IMR-90 (cell line): ENCODE results near the gene SLC25A22. TPM values are rescaled to one million over a fixed set of nuclear protein-coding genes. Genes with fewer than 3 reads are reported as not detected.
A peak's percentile ranks its signal among the peaks of the same experiment; 100 is the strongest.

Experiments
- ATAC-seq: fragments of 200-7000 bp; cut with Tn5 transposase; 2 replicates; pipeline ENCODE4 v1.9.1; 2020; ENCODE audit warnings: low read depth, mild to moderate bottlenecking, moderate library complexity
- BruUV-seq: library from RNA; stranded (reverse); fragments of 400-500 nt; replicated peaks from 2 replicates; lab custom pipeline; 2021; lab: Mats Ljungman, UMichigan
- CTCF ChIA-PET: fragments of 300-600 bp; formaldehyde crosslinking; extraction: SDS; loops from one replicate; lab custom pipeline; 2021; ENCODE audit warnings: antibody characterized with exemption; lab: Yijun Ruan, JAX
- POLR2A ChIA-PET: fragments of 300-600 bp; sonication (Branson Sonifier 250); formaldehyde crosslinking; loops from one replicate; lab custom pipeline; 2022; ENCODE audit warnings: antibody characterized with exemption; ENCODE audit not compliant: unreplicated experiment; lab: Charles Lee
- DNase-seq: peaks from one replicate; pipeline ENCODE4 v3.0.0; 2013
- H2AFZ ChIP-seq: replicated peaks from 2 replicates; pipeline ENCODE3; 2013; ENCODE audit warnings: low read length, mild to moderate bottlenecking; ENCODE audit not compliant: poor library complexity
- H2AK5ac ChIP-seq: 2 replicates; pipeline ENCODE4 v1.6.1; 2013; ENCODE audit warnings: low read depth, low read length, inconsistent platforms
- H2AK9ac ChIP-seq: replicated peaks from 2 replicates; pipeline ENCODE3; 2013; ENCODE audit warnings: mild to moderate bottlenecking, low read depth, low read length, moderate library complexity; ENCODE audit not compliant: poor library complexity
- H2BK120ac ChIP-seq: 2 replicates; pipeline ENCODE4 v1.6.1; 2013; ENCODE audit warnings: low read depth, low read length, inconsistent platforms
- H2BK15ac ChIP-seq: 3 replicates; pipeline ENCODE4 v1.6.1; 2013; ENCODE audit warnings: low read depth, low read length, inconsistent platforms
- H2BK20ac ChIP-seq: 2 replicates; pipeline ENCODE4 v1.6.1; 2013; ENCODE audit warnings: low read depth, mild to moderate bottlenecking, inconsistent platforms, low read length, moderate library complexity
- H2BK5ac ChIP-seq: 2 replicates; pipeline ENCODE4 v1.6.1; 2013; ENCODE audit warnings: mild to moderate bottlenecking, low read depth, low read length, inconsistent platforms; ENCODE audit not compliant: poor library complexity, severe bottlenecking
- H3K14ac ChIP-seq: replicated peaks from 2 replicates; pipeline ENCODE4 v1.6.1; 2013; ENCODE audit warnings: low read depth, low read length, inconsistent platforms
- H3K18ac ChIP-seq: 2 replicates; pipeline ENCODE4 v1.6.1; 2013; ENCODE audit warnings: low read depth, low read length, control low read depth
- H3K23ac ChIP-seq: 2 replicates; pipeline ENCODE4 v1.6.1; 2013; ENCODE audit warnings: low read depth, low read length, inconsistent platforms
- H3K27ac ChIP-seq: 2 replicates; pipeline ENCODE4 v1.5.1; 2013; ENCODE audit warnings: mild to moderate bottlenecking, control low read depth, low read length; ENCODE audit not compliant: insufficient read depth
- H3K27me3 ChIP-seq: 2 replicates; pipeline ENCODE4 v1.6.1; 2013; ENCODE audit warnings: low read length; ENCODE audit not compliant: control insufficient read depth, insufficient read depth
- H3K36me3 ChIP-seq: 2 replicates; pipeline ENCODE4 v1.6.1; 2013; ENCODE audit warnings: low read length, mixed read lengths; ENCODE audit not compliant: control insufficient read depth, insufficient read depth
- H3K4ac ChIP-seq: 2 replicates; pipeline ENCODE4 v1.6.1; 2013; ENCODE audit warnings: low read depth, low read length, inconsistent platforms
- H3K4me1 ChIP-seq: 2 replicates; pipeline ENCODE4 v1.6.1; 2013; ENCODE audit warnings: low read length, mixed read lengths; ENCODE audit not compliant: control insufficient read depth, insufficient read depth
- H3K4me2 ChIP-seq: 2 replicates; pipeline ENCODE4 v1.6.1; 2013; ENCODE audit warnings: low read depth, mild to moderate bottlenecking, control low read depth, low read length, moderate library complexity
- H3K4me3 ChIP-seq: 2 replicates; pipeline ENCODE4 v1.5.1; 2013; ENCODE audit warnings: low read depth, mild to moderate bottlenecking, control low read depth, low read length, moderate library complexity; ENCODE audit not compliant: insufficient read depth
- H3K56ac ChIP-seq: 2 replicates; pipeline ENCODE4 v1.6.1; 2013; ENCODE audit warnings: low read length, inconsistent platforms; ENCODE audit not compliant: insufficient read depth; ENCODE audit errors: extremely low read depth
- H3K79me1 ChIP-seq, 2 experiments: 2 replicates each; pipeline ENCODE4 v1.6.1; 2013; ENCODE audit warnings: low read length in 2 of 2, inconsistent platforms in 1 of 2, low read depth in 1 of 2
- H3K9ac ChIP-seq: 2 replicates; pipeline ENCODE4 v1.6.1; 2013; ENCODE audit warnings: low read depth, low read length, control low read depth
- H3K9me1 ChIP-seq: 2 replicates; pipeline ENCODE4 v1.6.1; 2013; ENCODE audit warnings: low read length, inconsistent platforms; ENCODE audit not compliant: insufficient read depth
- H3K9me3 ChIP-seq: 2 replicates; pipeline ENCODE4 v1.6.1; 2013; ENCODE audit warnings: low read length; ENCODE audit not compliant: control insufficient read depth, insufficient read depth
- H4K20me1 ChIP-seq: 2 replicates; pipeline ENCODE4 v1.6.1; 2013; ENCODE audit warnings: low read length, inconsistent platforms; ENCODE audit not compliant: insufficient read depth
- H4K5ac ChIP-seq: 2 replicates; pipeline ENCODE4 v1.6.1; 2013; ENCODE audit warnings: mild to moderate bottlenecking, low read depth, low read length, control low read depth
- H4K8ac ChIP-seq, 2 experiments: 2 replicates each; pipeline ENCODE4 v1.6.1; 2013; ENCODE audit warnings: low read depth in 2 of 2, low read length in 2 of 2, control low read depth in 1 of 2, inconsistent platforms in 1 of 2
- H4K91ac ChIP-seq: 2 replicates; pipeline ENCODE4 v1.6.1; 2013; ENCODE audit warnings: low read depth, low read length, inconsistent platforms; ENCODE audit not compliant: insufficient read depth
- NFE2L2 ChIP-seq: fragments of 150-350 bp; IDR thresholded peaks from 2 replicates; pipeline ENCODE4 v1.6.1; 2016; ENCODE audit warnings: low read depth, mild to moderate bottlenecking, low read length
- SMC3 ChIP-seq: fragments of 150-350 bp; IDR thresholded peaks from 2 replicates; pipeline ENCODE4 v1.6.1; 2016; ENCODE audit warnings: low read depth, mild to moderate bottlenecking, antibody characterized with exemption, low read length, moderate library complexity
- WGBS, 2 experiments: methylation state at CpG; one replicate each; pipeline versions ENCODE4 v1.1.5 to v1.1.7; 2013; ENCODE audit warnings: missing lambda C conversion rate in 2 of 2; ENCODE audit not compliant: insufficient read length in 1 of 2; ENCODE audit errors: extremely low coverage in 2 of 2; 5-methylcytosine and 5-hydroxymethylcytosine counted together
- dilution Hi-C: fragments of 300-500 bp; cut with HindIII; formaldehyde crosslinking; loops from one replicate; pipeline ENCODE4 v1.14.3; 2018; ENCODE audit warnings: low sequenced_read_pairs; ENCODE audit not compliant: unreplicated experiment
- in situ Hi-C: fragments of 300-500 bp; cut with MboI; formaldehyde crosslinking; loops from 3 replicates; pipeline ENCODE4 v1.14.3; 2019; ENCODE audit warnings: low sequenced_read_pairs, inconsistent platforms, mixed read lengths
- intact Hi-C: fragments of 100-400 bp; cut with micrococcal nuclease; formaldehyde crosslinking; loops from 2 replicates; pipeline ENCODE4 v1.10.0; 2022
- polyA plus RNA-seq, 3 experiments: library from polyadenylated mRNA; depleted of rRNA; stranded (reverse); fragments of >200 nt; gene quantifications; 2 replicates each; pipeline ENCODE4 v1.2.3, GENCODE V29; 2012; ENCODE audit warnings: low replicate concordance in 1 of 3
- total RNA-seq: library from RNA; depleted of rRNA; stranded (reverse); fragments of >200 nt; gene quantifications from 2 replicates; pipeline ENCODE4 v1.2.3, GENCODE V29; 2012

Gene SLC25A22
- total and polyA plus RNA-seq, 2 of the 4 experiments (the other 2 are of a cell fraction) = 8.2 to 41.3 TPM

GRCh38 chr11:833849-834311 lies 35.8 kb upstream of the SLC25A22 start:
- Histone ChIP-seq H3K23ac (peak overlapping the region; percentile 96), H2BK15ac (peak overlapping the region; percentile 34; the same call in 1 of the 3 replicates), H3K27me3 (no peaks in the 10 kb centered on the region), H4K5ac (0 out of 2 replicates have a peak overlapping the region, but pooled peaks have one; percentile 33), H4K8ac (peak overlapping the region in 1 of 2 experiments; percentile 14; a peak in 1 of 4 replicates), H3K27ac (peak overlapping the region; percentile 93), H3K4me3 (peak overlapping the region; percentile 84), H3K4me1 (peaks cover 41% of the 10 kb centered on the region), H2BK20ac (no peak overlapping the region), H3K9me1 (peaks cover 21% of the 10 kb centered on the region), H3K9ac (peak overlapping the region; percentile 94), H4K91ac (peak overlapping the region; percentile 77; the same call in 1 of the 2 replicates), H2BK5ac (peak overlapping the region; percentile 93), H3K4ac (peak overlapping the region; percentile 98), H2AK9ac (peak overlapping the region; percentile 100), H2AFZ (no peak overlapping the region), H3K14ac (peak overlapping the region; percentile 99), H3K36me3 (peaks cover 27% of the 10 kb centered on the region), H3K56ac (peak overlapping the region; percentile 32; the same call in 1 of the 2 replicates), H4K20me1 (peaks cover 67% of the 10 kb centered on the region), H3K79me1 (peaks cover 15 to 58% of the 10 kb centered on the region in 2 experiments), H2BK120ac (peak overlapping the region; percentile 51; the same call in 1 of the 2 replicates), H2AK5ac (peak overlapping the region; percentile 94), H3K9me3 (no peaks in the 10 kb centered on the region), H3K4me2 (peak overlapping the region; percentile 83), H3K18ac (no peak overlapping the region)
- ChIA-PET CTCF (interaction anchor here (0.8 kb wide), 1 partner anchor 51 kb away, joined by 3 read pairs; no protein-coding TSS in a partner anchor), POLR2A (interaction anchor here (0.9 to 1.9 kb wide), 4 partner anchors 9 to 15 kb away, joined by 3 to 6 read pairs (median 5); partner anchors contain the start of genes PNPLA2 and TSPAN4)
- ATAC-seq (no peak), DNase-seq (no peak)
- WGBS, 2 experiments = 20% methylated on average over 2 of the region's 9 CpGs; no CpG with 5 or more reads in 1 of the 2 experiments
- no TSS peak for BruUV-seq
- intact Hi-C loops (no loop called here), dilution Hi-C loops (no loop called here), in situ Hi-C loops (no loop called here)
- TF ChIP-seq SMC3 (no peak), NFE2L2 (0 out of 2 replicates have a peak, but pooled peaks have one; percentile 4)
